ENCODE measurements around the gene MT1F. TPM values are rescaled to one million over a fixed set of nuclear protein-coding genes. Genes with fewer than 3 reads are reported as not detected.

The MT1F gene
- total RNA-seq, 2 donors from 2014 or later: 3.1 to 3.9 TPM

- Histone ChIP-seq H3K9me3 (no peaks in the 10 kb centered on the region), H3K27ac (no peak overlapping the region), H3K4me1 (ENCODE audit: control insufficient read depth in 1 of 2, low read depth in 2 of 2) (peaks cover 15 to 23% of the 10 kb centered on the region in 2 donors), H3K36me3 (no peaks in the 10 kb centered on the region), H3K4me3 (no peak overlapping the region), H3K27me3 (replicated peaks; ENCODE audit: insufficient read depth) (no peaks in the 10 kb centered on the region)
- DNase-seq (ENCODE audit: low spot score): no peak
- no peak for ATAC-seq (ENCODE audit: insufficient number of reproducible peaks, low FRiP score, low read depth)
- TF ChIP-seq, protein P1, sequence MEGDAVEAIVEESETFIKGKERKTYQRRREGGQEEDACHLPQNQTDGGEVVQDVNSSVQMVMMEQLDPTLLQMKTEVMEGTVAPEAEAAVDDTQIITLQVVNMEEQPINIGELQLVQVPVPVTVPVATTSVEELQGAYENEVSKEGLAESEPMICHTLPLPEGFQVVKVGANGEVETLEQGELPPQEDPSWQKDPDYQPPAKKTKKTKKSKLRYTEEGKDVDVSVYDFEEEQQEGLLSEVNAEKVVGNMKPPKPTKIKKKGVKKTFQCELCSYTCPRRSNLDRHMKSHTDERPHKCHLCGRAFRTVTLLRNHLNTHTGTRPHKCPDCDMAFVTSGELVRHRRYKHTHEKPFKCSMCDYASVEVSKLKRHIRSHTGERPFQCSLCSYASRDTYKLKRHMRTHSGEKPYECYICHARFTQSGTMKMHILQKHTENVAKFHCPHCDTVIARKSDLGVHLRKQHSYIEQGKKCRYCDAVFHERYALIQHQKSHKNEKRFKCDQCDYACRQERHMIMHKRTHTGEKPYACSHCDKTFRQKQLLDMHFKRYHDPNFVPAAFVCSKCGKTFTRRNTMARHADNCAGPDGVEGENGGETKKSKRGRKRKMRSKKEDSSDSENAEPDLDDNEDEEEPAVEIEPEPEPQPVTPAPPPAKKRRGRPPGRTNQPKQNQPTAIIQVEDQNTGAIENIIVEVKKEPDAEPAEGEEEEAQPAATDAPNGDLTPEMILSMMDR (IDR thresholded peaks at IDR 0.05): no peak
Measured at GRCh38 chr16:56688762-56689161, 31.0 kb downstream of the MT1F start.

GRCh38 chr16:56689171-56689570, 31.4 kb downstream of the MT1F start:
- ATAC-seq (ENCODE audit: insufficient number of reproducible peaks, low FRiP score, low read depth) (no peak), DNase-seq (ENCODE audit: low spot score) (no peak)
- Histone ChIP-seq H3K4me1 (ENCODE audit: control insufficient read depth in 1 of 2, low read depth in 2 of 2) (peaks cover 13 to 19% of the 10 kb centered on the region in 2 donors), H3K27me3 (replicated peaks; ENCODE audit: insufficient read depth) (no peaks in the 10 kb centered on the region), H3K27ac (no peak overlapping the region), H3K36me3 (no peaks in the 10 kb centered on the region), H3K9me3 (no peaks in the 10 kb centered on the region), H3K4me3 (no peak overlapping the region)
- TF ChIP-seq, protein P1 (IDR thresholded peaks at IDR 0.05): no peak

- no peak for ATAC-seq (ENCODE audit: insufficient number of reproducible peaks, low FRiP score, low read depth)
- Histone ChIP-seq H3K27ac (no peak overlapping the region), H3K4me1 (ENCODE audit: control insufficient read depth in 1 of 2, low read depth in 2 of 2) (peaks cover 3 to 7% of the 10 kb centered on the region in 2 donors), H3K27me3 (replicated peaks; ENCODE audit: insufficient read depth) (no peaks in the 10 kb centered on the region), H3K9me3 (no peaks in the 10 kb centered on the region), H3K36me3 (no peaks in the 10 kb centered on the region), H3K4me3 (no peak overlapping the region)
- TF ChIP-seq, protein P1 (IDR thresholded peaks at IDR 0.05): no peak
- DNase-seq (ENCODE audit: low spot score): no peak
Measured at GRCh38 chr16:56690420-56691122, 32.8 kb downstream of the MT1F start.

DNA sequence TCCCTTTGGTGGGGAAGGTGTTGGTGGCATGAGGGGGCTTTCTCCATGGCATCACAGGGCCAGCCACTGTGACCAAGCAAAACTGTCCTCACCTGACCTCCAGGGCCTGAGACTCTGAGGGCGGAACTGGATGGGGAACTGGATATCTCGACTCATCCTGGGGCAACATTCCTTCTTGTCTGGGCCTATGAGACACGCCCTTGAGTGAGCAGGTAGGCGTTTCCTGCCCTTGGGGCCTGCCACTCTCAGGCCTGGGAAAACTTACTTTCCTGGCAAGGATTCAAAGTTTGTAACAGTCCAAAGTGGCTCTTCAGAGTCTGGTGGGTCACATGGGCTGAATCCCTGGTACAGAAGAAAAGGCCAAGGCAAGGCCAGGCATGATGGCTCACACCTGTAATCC, 34.1 kb downstream of the MT1F start:
- H3K27ac ChIP-seq: no peak overlapping the region
- DNase-seq (ENCODE audit: low spot score) (no peak), ATAC-seq (ENCODE audit: insufficient number of reproducible peaks, low FRiP score, low read depth) (no peak)
- H3K9me3 ChIP-seq: no peaks in the 10 kb centered on the region
- H3K4me1 ChIP-seq (ENCODE audit: control insufficient read depth in 1 of 2, low read depth in 2 of 2): no peaks in the 10 kb centered on the region
- H3K4me3 ChIP-seq: no peak overlapping the region
- H3K27me3 ChIP-seq (replicated peaks; ENCODE audit: insufficient read depth): no peaks in the 10 kb centered on the region
- TF ChIP-seq, protein P1 (IDR thresholded peaks at IDR 0.05): no peak
- H3K36me3 ChIP-seq: no peaks in the 10 kb centered on the region

GRCh38 chr16:56695246-56695645, 37.5 kb downstream of the MT1F start:
- TF ChIP-seq, protein P1 (IDR thresholded peaks at IDR 0.05): no peak
- Histone ChIP-seq H3K27ac (no peak overlapping the region), H3K4me1 (ENCODE audit: control insufficient read depth in 1 of 2, low read depth in 2 of 2) (no peaks in the 10 kb centered on the region), H3K27me3 (replicated peaks; ENCODE audit: insufficient read depth) (no peaks in the 10 kb centered on the region), H3K9me3 (peaks cover 5% of the 10 kb centered on the region), H3K36me3 (no peaks in the 10 kb centered on the region), H3K4me3 (no peak overlapping the region)
- DNase-seq (ENCODE audit: low spot score) (no peak), ATAC-seq (ENCODE audit: insufficient number of reproducible peaks, low FRiP score, low read depth) (no peak)
